Myocyte (in vitro differentiated cells): ENCODE data around the gene UBP1. TPM values are rescaled to one million over a fixed set of nuclear protein-coding genes. Genes with fewer than 3 reads are reported as not detected.

Source experiments
- DNase-seq: peaks from one replicate; pipeline ENCODE4 v3.0.0-alpha.2; 2012; ENCODE audit warnings: low read depth
- total RNA-seq: library from RNA; depleted of rRNA; stranded (reverse); fragments of >200 nt; gene quantifications from 2 replicates; pipeline ENCODE4 v1.2.3, GENCODE V29; 2014

UBP1 gene
- total RNA-seq, 1 donor from 2014 or later: 24.3 TPM

GRCh38 chr3:33392144-33392543, 48.1 kb downstream of the UBP1 start:
- no peak for DNase-seq

GRCh38 chr3:33391255-33391995, 48.8 kb downstream of the UBP1 start:
- DNase-seq: no peak

GRCh38 chr3:33389908-33390307, 50.3 kb downstream of the UBP1 start:
- no peak for DNase-seq

GRCh38 chr3:33388374-33389100, 51.7 kb downstream of the UBP1 start:
- no peak for DNase-seq

GRCh38 chr3:33386631-33387030, 53.6 kb downstream of the UBP1 start:
- DNase-seq: no peak

- DNase-seq: no peak
Measured at GRCh38 chr3:33385423-33385822, 54.8 kb downstream of the UBP1 start.

DNA sequence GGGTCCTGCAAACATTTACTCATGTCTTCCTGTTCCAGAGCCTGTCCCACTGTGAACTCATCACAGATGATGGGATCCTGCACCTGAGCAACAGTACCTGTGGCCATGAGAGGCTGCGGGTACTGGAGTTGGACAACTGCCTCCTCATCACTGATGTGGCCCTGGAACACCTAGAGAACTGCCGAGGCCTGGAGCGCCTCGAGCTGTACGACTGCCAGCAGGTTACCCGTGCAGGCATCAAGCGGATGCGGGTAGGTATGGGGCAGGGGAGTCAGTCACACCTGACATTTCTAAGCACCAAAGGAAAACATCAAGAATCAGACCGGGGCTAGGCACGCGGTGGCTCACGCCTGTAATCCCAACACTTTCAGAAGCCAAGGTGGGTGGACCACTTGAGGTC, 56.3 kb downstream of the UBP1 start:
- no peak for DNase-seq

DNA sequence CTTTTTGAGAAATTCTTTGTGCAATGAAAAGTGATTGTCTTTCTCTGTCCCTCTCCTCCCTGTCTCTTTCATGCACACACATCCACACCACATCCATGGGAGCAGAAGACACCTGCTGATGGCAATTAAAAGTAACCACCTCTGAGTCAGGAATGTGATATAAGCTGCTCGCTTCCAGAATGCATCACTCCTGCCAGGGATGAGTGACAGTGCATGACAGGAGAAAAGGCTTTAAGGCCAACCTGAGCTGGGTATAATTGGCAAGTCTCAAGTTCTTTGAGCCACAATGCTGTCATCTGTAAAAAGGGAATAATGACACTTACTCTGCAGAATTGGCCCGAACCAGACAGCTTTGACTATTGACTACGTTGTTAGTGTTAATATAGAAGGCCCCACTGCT, 59.6 kb downstream of the UBP1 start:
- DNase-seq: peak; percentile 55

DNA sequence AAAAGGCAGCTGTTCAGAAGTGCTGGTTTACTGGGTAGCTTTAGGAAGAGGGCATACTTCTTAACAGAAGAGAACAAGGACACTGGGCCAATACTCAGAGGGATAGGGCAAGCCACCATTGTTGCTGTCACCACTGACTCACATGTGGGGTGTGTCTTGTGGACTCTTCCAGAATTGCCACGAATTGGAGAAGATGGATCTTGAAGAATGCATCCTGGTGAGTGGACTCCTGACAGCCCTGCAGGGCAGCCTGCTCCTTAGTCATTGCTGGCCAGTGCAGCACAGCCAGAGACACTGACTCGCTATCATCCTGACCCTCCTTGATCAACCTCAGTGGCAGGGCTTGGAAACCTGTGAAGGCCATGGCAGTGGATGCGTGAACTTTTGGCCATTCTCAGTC, 62.3 kb downstream of the UBP1 start:
- peak; percentile 75 for DNase-seq

- DNase-seq: no peak
Measured at GRCh38 chr3:33377489-33377888, 62.7 kb downstream of the UBP1 start.

DNA sequence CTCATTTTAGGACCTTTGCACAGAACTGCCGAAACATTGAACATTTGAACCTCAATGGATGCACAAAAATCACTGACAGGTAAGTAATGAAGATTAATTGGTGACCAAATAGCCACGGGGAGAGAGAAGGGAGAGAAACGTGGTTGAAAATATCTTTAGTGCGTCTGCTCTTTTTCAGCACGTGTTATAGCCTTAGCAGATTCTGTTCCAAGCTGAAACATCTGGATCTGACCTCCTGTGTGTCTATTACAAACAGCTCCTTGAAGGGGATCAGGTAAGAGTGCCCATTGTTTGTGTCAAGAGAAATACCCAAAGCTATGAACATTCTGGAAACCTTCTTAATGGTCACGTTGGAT, 67.1 kb downstream of the UBP1 start:
- DNase-seq: no peak

GRCh38 chr3:33372218-33373081, 67.8 kb downstream of the UBP1 start:
- DNase-seq: peak; percentile 67

GRCh38 chr3:33364531-33365128, 75.6 kb downstream of the UBP1 start:
- DNase-seq: no peak

DNA sequence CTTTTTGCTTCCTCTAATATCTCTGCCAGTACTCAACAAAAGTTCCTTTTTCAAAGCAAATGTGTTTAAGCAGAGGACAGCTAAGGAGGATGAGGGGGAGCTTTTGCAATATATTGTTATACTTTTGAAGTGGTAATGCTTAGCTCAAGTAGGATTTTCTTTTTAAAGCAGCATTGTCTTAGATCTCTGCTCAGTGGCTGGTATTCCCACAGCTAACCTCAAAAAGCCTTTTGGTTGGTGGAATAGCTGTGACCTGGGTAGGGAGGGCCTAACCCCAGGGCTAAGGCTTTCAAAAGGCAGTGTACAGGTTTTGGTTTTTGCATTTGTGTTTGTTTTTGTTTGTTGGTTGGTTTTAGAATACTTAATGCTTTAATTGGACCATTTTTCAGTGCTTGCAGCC, 76.1 kb downstream of the UBP1 start:
- DNase-seq: peak; percentile 30

- no peak for DNase-seq
Measured at GRCh38 chr3:33363113-33363800, 76.9 kb downstream of the UBP1 start.

DNA sequence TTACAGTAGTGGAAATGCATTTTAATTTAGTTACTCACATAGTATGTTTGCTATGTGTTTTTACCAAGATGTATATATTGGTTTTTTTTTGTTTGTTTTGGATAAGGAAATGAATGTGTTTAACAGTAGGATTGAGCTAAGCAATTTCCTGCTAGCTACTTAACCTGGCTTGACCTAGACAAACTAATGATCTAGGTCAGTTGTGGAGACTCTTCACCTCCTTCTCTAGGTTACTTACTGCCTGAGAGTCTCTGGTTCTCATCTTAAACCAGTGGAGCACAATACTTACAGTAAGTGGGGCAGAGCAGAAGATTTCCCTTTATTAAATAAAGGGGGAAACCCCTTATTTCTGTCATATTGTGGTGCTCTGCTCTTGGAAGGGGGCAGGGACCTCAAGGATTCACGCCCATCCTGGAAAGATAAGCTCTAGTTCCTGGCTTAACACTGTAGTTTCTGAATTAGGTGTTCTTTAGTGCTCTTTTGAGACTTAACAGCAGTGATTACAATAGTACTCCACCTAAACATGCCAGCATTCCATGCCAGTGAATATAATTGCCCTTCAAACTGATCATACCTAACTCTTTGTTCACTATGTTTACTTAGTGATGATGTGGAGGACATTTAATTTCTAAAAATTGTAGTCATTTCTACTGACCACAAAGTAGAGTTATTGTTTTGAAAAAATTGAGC, 79.9 kb downstream of the UBP1 start:
- no peak for DNase-seq

- DNase-seq: peak; percentile 50
Measured at GRCh38 chr3:33358172-33358781, 81.9 kb downstream of the UBP1 start.

- no peak for DNase-seq
Measured at GRCh38 chr3:33355611-33356010, 84.6 kb downstream of the UBP1 start.

DNA sequence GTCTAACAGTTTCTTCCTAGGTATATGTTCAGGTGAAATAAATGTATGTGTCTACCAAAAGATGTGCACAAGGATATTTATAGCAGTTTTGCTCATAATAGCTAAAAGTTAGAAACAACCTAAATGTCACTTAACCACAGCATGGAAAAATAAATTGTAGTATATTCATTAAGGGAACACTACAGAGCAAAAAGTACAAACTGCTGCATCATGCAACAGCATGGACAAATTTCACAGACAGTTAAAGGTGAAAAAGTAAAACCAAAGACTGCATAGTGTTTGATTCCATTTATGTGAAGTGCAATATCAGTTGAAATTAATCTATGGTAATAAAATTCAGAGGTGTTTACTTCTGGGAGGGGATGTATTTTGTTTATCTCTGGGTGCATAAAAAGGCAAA, 100.4 kb downstream of the UBP1 start:
- no peak for DNase-seq

- peak; percentile 42 for DNase-seq
Measured at GRCh38 chr3:33338936-33339465, 101.2 kb downstream of the UBP1 start.
